Gastrocnemius medialis (tissue), 4 donors: ENCODE results near the gene RELA. TPM values are rescaled to one million over a fixed set of nuclear protein-coding genes. Genes with fewer than 3 reads are reported as not detected.
A peak's percentile ranks its signal among the peaks of the same experiment; 100 is the strongest.
"Not testable (repeated sequence)": the region's sequence is repeated elsewhere in the genome, so short reads cannot be mapped to it uniquely, and the experiment has no call there.

Source experiments
- ATAC-seq, 2 donors: fragments of 150-250 bp; one replicate each; pipeline ENCODE4 v1.9.1; 2016
- DNase-seq, 2 donors: peaks; one replicate each; pipeline ENCODE4 v3.0.0-alpha.2; 2019
- H3K27ac ChIP-seq, 4 donors: fragments of 200-600 bp; sonication (generic); 1 replicate in 1 of 4; 2 replicates in 3 of 4; pipeline ENCODE4 v1.5.1; 2016 to 2018; ENCODE audit warnings: mild to moderate bottlenecking in 2 of 4, moderate library complexity in 1 of 4
- H3K27me3 ChIP-seq, 3 donors: fragments of 200-600 bp; sonication (generic) in 2 of 3; 1 replicate in 1 of 3; 2 replicates in 2 of 3; pipeline versions ENCODE4 v1.5.1 to v1.6.0; 2016 to 2019; ENCODE audit warnings: mild to moderate bottlenecking in 1 of 3, moderate library complexity in 1 of 3
- H3K36me3 ChIP-seq, 2 donors: fragments of 200-600 bp; sonication (generic) in 1 of 2; one replicate each; pipeline ENCODE4 v1.5.1; 2017 to 2018
- H3K4me1 ChIP-seq, 2 donors: fragments of 200-600 bp; sonication (generic) in 1 of 2; one replicate each; pipeline ENCODE4 v1.5.1; 2016 to 2017; ENCODE audit warnings: mild to moderate bottlenecking in 2 of 2
- H3K4me3 ChIP-seq, 4 donors: fragments of 200-600 bp; sonication (generic) in 3 of 4; 1 replicate in 1 of 4; 2 replicates in 3 of 4; pipeline ENCODE4 v1.5.1; 2016 to 2019; ENCODE audit warnings: mild to moderate bottlenecking in 2 of 4
- H3K9me3 ChIP-seq, 3 donors: fragments of 200-600 bp; sonication (generic) in 2 of 3; 1 replicate in 1 of 3; 2 replicates in 2 of 3; pipeline ENCODE4 v1.5.1; 2016 to 2019
- POLR2A ChIP-seq, 2 donors: fragments of 450-650 bp; IDR thresholded peaks; one replicate each; pipeline ENCODE4 v1.6.1; 2017; ENCODE audit warnings: antibody characterized with exemption in 2 of 2, mild to moderate bottlenecking in 2 of 2, moderate library complexity in 2 of 2
- in situ Hi-C, 4 donors: fragments of 200-750 bp; cut with MboI; loops; one replicate each; pipeline versions ENCODE4 v1.15.0 to v1.8.0; 2017; ENCODE audit warnings: low sequenced_read_pairs in 4 of 4
- intact Hi-C: fragments of 100-400 bp; cut with DNase I; formaldehyde crosslinking; loops from one replicate; pipeline ENCODE4 v1.15.1; 2023; ENCODE audit warnings: low total_unique reads
- total RNA-seq, 4 donors: library from RNA; depleted of rRNA; stranded (reverse); fragments of >200 nt; gene quantifications; one replicate each; pipeline versions ENCODE4 v1.1.0 to v1.2.3, GENCODE V29; 2016
- TF ChIP-seq, protein P1 (sequence below), 5 experiments: fragments of 450-650 bp in 3 of 5; fragments of 200-600 bp in 2 of 5; sonication (generic) in 2 of 5; IDR thresholded peaks in 4 of 5; conservative IDR thresholded peaks in 1 of 5; 1 replicate in 4 of 5; 2 replicates in 1 of 5; pipeline ENCODE4 v1.5.1; 2016 to 2019; ENCODE audit warnings: antibody characterized with exemption in 5 of 5, mild to moderate bottlenecking in 3 of 5, moderate library complexity in 3 of 5

RELA gene
- total RNA-seq, 4 donors from 2014 or later = 39.7 to 68.3 (median 56.3) TPM

DNA sequence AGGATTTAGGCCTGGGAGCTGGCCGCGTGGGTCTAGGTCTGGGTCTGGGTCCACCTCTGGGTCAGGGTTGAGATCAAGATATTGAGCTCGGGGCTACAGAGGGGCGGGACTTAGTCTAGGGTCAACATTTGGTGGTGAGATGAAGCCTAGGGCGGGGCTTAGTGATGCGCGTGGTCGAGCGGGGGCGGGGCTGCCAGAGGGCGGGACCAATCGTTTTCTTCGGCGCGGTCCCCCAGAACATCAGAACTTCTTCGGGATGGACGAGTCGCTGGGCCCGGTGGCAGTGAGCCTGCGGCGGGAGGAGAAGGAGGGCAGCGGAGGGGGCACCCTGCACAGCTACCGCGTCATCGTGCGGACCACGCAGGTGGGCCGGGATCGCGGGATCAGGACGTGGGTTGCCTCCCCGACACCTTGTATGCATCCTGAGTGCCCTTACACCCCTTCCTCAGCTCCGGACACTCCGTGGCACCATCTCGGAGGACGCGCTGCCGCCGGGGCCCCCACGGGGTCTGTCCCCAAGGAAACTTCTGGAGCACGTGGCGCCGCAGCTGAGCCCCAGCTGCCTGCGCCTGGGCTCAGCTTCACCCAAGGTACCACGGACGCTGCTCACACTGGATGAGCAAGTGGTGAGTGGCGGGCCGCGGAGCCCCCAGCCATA is 20.6 kb downstream of the RELA start:
- TF ChIP-seq POLR2A (IDR thresholded peaks at IDR 0.05) = no peak
- TF ChIP-seq, protein P1, sequence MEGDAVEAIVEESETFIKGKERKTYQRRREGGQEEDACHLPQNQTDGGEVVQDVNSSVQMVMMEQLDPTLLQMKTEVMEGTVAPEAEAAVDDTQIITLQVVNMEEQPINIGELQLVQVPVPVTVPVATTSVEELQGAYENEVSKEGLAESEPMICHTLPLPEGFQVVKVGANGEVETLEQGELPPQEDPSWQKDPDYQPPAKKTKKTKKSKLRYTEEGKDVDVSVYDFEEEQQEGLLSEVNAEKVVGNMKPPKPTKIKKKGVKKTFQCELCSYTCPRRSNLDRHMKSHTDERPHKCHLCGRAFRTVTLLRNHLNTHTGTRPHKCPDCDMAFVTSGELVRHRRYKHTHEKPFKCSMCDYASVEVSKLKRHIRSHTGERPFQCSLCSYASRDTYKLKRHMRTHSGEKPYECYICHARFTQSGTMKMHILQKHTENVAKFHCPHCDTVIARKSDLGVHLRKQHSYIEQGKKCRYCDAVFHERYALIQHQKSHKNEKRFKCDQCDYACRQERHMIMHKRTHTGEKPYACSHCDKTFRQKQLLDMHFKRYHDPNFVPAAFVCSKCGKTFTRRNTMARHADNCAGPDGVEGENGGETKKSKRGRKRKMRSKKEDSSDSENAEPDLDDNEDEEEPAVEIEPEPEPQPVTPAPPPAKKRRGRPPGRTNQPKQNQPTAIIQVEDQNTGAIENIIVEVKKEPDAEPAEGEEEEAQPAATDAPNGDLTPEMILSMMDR (IDR thresholded peaks at IDR 0.05 in 4 of 5, conservative IDR thresholded peaks at IDR 0.05 in 1 of 5) = no peak
- H3K27ac ChIP-seq = no peak overlapping the region
- H3K4me3 ChIP-seq = no peak overlapping the region
- H3K36me3 ChIP-seq = peaks cover 0 to 5% of the 10 kb centered on the region in 2 donors
- intact Hi-C loops = no loop called here
- H3K4me1 ChIP-seq = peaks cover 14 to 17% of the 10 kb centered on the region in 2 donors
- no peaks in the 10 kb centered on the region for H3K9me3 ChIP-seq
- DNase-seq (no peak), ATAC-seq (no peak)
- peaks cover 0 to 3% (median 0%) of the 10 kb centered on the region in 3 donors for H3K27me3 ChIP-seq
- in situ Hi-C loops = no loop called here

DNA sequence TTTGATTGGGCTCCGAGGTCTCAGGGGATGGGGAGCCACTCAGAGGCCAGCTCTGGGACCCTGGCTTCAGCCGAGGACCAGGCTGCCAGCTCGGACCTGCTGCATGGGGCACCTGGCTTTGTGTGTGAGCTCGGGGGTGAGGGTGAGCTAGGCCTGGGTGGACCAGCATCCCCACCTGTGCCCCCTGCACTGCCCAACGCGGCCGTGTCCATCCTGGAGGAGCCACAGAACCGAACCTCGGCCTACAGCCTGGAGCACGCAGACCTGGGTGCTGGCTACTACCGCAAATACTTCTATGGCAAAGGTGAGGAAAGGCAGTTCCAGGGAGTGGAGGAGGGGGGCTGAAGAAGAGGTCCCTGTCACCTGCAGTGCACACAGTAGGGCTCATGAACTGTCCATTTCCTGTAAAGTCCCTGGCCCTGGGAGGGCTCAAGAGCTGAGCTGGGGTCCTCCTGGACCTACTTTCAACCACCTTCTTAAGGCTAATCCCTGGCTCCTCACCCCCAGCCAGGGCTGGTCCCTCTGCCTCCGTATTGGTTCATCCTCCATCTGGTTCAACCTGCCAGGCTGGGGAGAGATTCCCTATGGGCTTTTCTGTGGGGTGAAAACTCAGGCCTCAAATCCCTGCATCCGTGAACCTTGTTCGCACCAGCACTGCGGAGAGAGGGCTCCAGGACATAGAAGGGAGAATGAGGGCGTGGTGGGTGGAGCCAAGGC is 21.3 kb downstream of the RELA start:
- Histone ChIP-seq H3K27ac (peak overlapping the region in 2 of 4 donors; percentile 81 to 83), H3K27me3 (no peaks in the 10 kb centered on the region), H3K36me3 (peaks cover 0 to 11% of the 10 kb centered on the region in 2 donors), H3K9me3 (no peaks in the 10 kb centered on the region), H3K4me1 (peaks cover 17 to 20% of the 10 kb centered on the region in 2 donors), H3K4me3 (no peak overlapping the region)
- intact Hi-C loops (no loop called here), in situ Hi-C loops (no loop called here)
- no peak for DNase-seq
- ATAC-seq = no peak
- TF ChIP-seq, protein P1 (IDR thresholded peaks at IDR 0.05 in 4 of 5, conservative IDR thresholded peaks at IDR 0.05 in 1 of 5) = no peak
- TF ChIP-seq POLR2A (IDR thresholded peaks at IDR 0.05) = no peak

DNA sequence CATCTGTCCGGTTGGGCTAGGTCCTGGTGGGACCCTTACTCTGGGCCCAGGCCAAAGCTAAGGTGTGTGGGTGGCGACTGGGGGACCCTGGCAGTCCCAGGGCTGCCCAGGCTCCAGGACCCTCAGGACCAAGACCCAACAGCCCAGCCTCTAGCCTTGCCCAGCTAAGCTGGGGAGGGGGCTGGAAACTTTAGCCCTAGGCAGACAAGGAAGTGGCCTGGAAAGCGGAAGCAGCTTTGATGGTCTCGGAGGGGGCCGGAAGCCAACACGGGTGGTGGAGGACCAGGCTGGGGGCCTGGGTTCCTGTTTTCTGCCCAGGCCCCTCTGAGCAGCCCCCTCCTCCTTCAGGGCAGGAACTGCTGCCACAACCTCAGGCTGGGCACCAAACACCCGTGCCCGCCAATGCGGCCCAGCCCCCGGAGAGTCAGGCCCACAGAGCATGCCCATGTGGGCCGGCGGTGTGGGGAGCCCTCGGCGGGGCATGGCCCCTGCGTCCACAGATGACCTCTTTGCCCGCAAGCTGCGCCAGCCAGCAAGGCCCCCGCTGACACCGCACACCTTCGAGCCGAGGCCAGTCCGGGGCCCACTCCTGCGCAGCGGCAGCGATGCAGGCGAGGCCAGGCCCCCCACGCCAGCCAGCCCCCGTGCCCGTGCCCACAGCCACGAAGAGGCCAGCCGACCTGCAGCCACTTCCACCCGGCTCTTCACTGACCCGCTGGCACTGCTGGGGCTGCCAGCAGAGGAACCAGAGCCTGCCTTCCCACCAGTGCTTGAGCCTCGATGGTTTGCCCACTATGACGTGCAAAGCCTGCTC is 22.0 kb downstream of the RELA start:
- Histone ChIP-seq H3K4me1 (peaks cover 17 to 20% of the 10 kb centered on the region in 2 donors), H3K4me3 (peak overlapping the region in 1 of 4 donors; percentile 18), H3K9me3 (no peaks in the 10 kb centered on the region), H3K36me3 (peaks cover 0 to 14% of the 10 kb centered on the region in 2 donors), H3K27me3 (no peaks in the 10 kb centered on the region), H3K27ac (peak overlapping the region; percentile 75 to 84 (median 82))
- intact Hi-C loops = no loop called here
- DNase-seq (no peak), ATAC-seq (no peak)
- in situ Hi-C loops = no loop called here
- TF ChIP-seq, protein P1 (IDR thresholded peaks at IDR 0.05 in 4 of 5, conservative IDR thresholded peaks at IDR 0.05 in 1 of 5) = no peak
- no peak for TF ChIP-seq POLR2A (IDR thresholded peaks at IDR 0.05)

DNA sequence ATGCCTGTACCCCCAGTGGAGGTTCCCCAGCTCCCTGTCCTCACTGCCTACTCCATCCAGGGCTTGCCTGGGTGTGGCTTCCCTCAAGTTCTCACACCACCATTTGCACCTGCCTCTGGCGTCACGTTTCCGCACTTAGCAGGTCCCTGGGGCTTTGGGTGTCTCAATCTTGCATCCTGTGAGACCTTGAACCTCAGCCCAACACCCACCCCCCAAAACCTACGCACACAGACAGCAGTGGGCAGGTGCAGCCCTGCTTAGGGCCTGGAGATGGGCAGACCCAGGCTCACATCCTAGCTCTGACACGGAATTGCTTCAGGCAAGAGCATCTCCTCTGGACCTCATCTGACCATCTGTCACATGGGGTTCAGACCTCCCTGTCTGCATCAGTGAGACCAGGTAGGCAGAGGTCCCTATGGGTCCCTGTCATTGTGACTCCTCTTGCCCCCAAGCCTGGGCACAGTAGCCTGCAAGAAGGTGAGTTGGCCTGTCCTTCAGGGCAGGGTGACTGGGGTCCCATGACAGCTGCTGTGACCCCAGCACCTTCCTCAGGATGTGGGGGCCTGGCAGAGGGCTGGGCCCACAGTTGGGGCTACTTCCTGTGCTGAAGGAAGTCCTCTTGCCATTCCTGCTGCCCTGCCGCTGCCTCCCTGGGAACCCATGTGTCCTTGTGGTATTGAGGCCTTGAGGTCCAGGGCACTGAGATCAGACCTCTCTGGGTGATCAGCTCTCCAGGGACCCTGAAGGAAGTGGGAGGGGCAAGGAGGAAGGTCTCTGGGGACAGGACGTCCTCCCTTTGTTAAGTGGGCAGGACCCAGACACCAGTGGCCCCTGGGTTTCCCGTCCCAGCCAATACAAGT is 22.9 kb downstream of the RELA start:
- no peaks in the 10 kb centered on the region for H3K27me3 ChIP-seq
- DNase-seq (peak in 1 of 2 donors; percentile 40), ATAC-seq (no peak)
- H3K27ac ChIP-seq = peak overlapping the region; percentile 75 to 84 (median 82)
- no peaks in the 10 kb centered on the region for H3K9me3 ChIP-seq
- in situ Hi-C loops (no loop called here), intact Hi-C loops (loop anchor here (2.0 kb wide), 1 partner anchor 25 kb away; the partner anchor contains the start of genes MAP3K11 and PCNX3)
- TF ChIP-seq, protein P1 (IDR thresholded peaks at IDR 0.05 in 4 of 5, conservative IDR thresholded peaks at IDR 0.05 in 1 of 5) = no peak
- no peak for TF ChIP-seq POLR2A (IDR thresholded peaks at IDR 0.05)
- H3K36me3 ChIP-seq = peaks cover 0 to 23% of the 10 kb centered on the region in 2 donors
- H3K4me3 ChIP-seq = peak overlapping the region in 2 of 4 donors; percentile 1 to 71
- H3K4me1 ChIP-seq = peaks cover 17 to 20% of the 10 kb centered on the region in 2 donors

DNA sequence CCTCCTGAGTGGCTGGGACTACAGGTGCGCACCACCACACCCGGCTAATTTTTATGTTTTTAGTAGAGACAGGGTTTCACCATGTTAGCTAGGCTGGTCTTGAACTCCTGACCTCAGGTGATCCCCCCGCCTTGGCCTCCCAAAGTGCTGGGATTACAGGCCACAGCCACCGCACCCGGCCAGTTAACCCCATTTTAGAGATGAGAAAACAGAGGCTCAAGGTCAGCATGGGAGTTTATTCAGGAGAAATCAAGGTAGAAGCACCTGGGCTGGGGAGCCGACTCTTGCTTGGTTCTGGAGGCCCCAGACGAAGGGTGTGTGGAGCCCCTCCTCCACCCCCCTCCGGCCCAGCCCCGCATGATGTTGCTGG is 23.5 kb downstream of the RELA start:
- intact Hi-C loops = loop anchor here (2.0 kb wide), 1 partner anchor 24 kb away; the partner anchor contains the start of genes MAP3K11 and PCNX3
- in situ Hi-C loops, H3K27me3 ChIP-seq, H3K9me3 ChIP-seq, DNase-seq, ATAC-seq: not testable (repeated sequence)
- peaks cover 0 to 29% of the 10 kb centered on the region in 2 donors for H3K36me3 ChIP-seq
- H3K4me3 ChIP-seq = peak overlapping the region in 2 of 4 donors; percentile 70 to 71
- H3K27ac ChIP-seq = peak overlapping the region; percentile 75 to 84 (median 82)
- H3K4me1 ChIP-seq = peaks cover 17 to 20% of the 10 kb centered on the region in 2 donors
